ENCODE data around the gene SIGLEC14.

Gene SIGLEC14

GRCh38 chr19:51627491-51628138 lies 19.0 kb downstream of the SIGLEC14 start:
- H3K27me3 Mint-ChIP-seq, result no peaks in the 10 kb centered on the region
- H3K36me3 Mint-ChIP-seq, result peaks cover 24 to 48% of the 10 kb centered on the region in 2 donors
- peaks cover 31 to 42% of the 10 kb centered on the region in 2 donors for H3K4me1 Mint-ChIP-seq
- H3K4me3 Mint-ChIP-seq, result peak overlapping the region; percentile 0 to 1
- no peak for ATAC-seq (replicated peaks)
- H3K27ac Mint-ChIP-seq, result peak overlapping the region; percentile 1
- DNase-seq, result no peak
- H3K9me3 Mint-ChIP-seq, result no peaks in the 10 kb centered on the region

- DNase-seq (no peak), ATAC-seq (replicated peaks) (no peak)
- peak overlapping the region in 1 of 2 donors; percentile 43 for H3K4me3 Mint-ChIP-seq
- H3K36me3 Mint-ChIP-seq, result peaks cover 27 to 53% of the 10 kb centered on the region in 2 donors
- H3K9me3 Mint-ChIP-seq, result no peaks in the 10 kb centered on the region
- peaks cover 31 to 42% of the 10 kb centered on the region in 2 donors for H3K4me1 Mint-ChIP-seq
- H3K27ac Mint-ChIP-seq, result peak overlapping the region; percentile 27
- no peaks in the 10 kb centered on the region for H3K27me3 Mint-ChIP-seq
Observed at GRCh38 chr19:51626675-51627074, 19.9 kb downstream of the SIGLEC14 start.

- H3K27ac Mint-ChIP-seq, result no peak overlapping the region
- no peak overlapping the region for H3K4me3 Mint-ChIP-seq
- H3K36me3 Mint-ChIP-seq, result peaks cover 29 to 51% of the 10 kb centered on the region in 2 donors
- ATAC-seq (replicated peaks), result peak; percentile 99 to 100
- H3K4me1 Mint-ChIP-seq, result peaks cover 23 to 45% of the 10 kb centered on the region in 2 donors
- peak; percentile 54 for DNase-seq
- H3K9me3 Mint-ChIP-seq, result no peaks in the 10 kb centered on the region
- no peaks in the 10 kb centered on the region for H3K27me3 Mint-ChIP-seq
Observed at GRCh38 chr19:51621178-51621577, 25.4 kb downstream of the SIGLEC14 start.

GRCh38 chr19:51615991-51616390 lies 30.6 kb downstream of the SIGLEC14 start:
- Mint-ChIP-seq H3K9me3 (peaks cover 6 to 7% of the 10 kb centered on the region in 2 donors), H3K27me3 (peaks cover 0 to 5% of the 10 kb centered on the region in 2 donors), H3K27ac (no peak overlapping the region), H3K36me3 (peaks cover 53 to 58% of the 10 kb centered on the region in 2 donors), H3K4me1 (peaks cover 38 to 73% of the 10 kb centered on the region in 2 donors), H3K4me3 (no peak overlapping the region)
- ATAC-seq (replicated peaks) (peak; percentile 35 to 38), DNase-seq (no peak)

- no peak overlapping the region for H3K27ac Mint-ChIP-seq
- ATAC-seq (replicated peaks) (no peak), DNase-seq (no peak)
- peaks cover 0 to 5% of the 10 kb centered on the region in 2 donors for H3K27me3 Mint-ChIP-seq
- H3K4me3 Mint-ChIP-seq, result no peak overlapping the region
- peaks cover 38 to 73% of the 10 kb centered on the region in 2 donors for H3K4me1 Mint-ChIP-seq
- peaks cover 51 to 59% of the 10 kb centered on the region in 2 donors for H3K36me3 Mint-ChIP-seq
- peaks cover 6 to 7% of the 10 kb centered on the region in 2 donors for H3K9me3 Mint-ChIP-seq
Observed at GRCh38 chr19:51614789-51615188, 31.8 kb downstream of the SIGLEC14 start.

GRCh38 chr19:51610576-51610975 lies 36.0 kb downstream of the SIGLEC14 start:
- Mint-ChIP-seq H3K4me1 (peaks cover 62 to 85% of the 10 kb centered on the region in 2 donors), H3K9me3 (peaks cover 6 to 7% of the 10 kb centered on the region in 2 donors), H3K27ac (peak overlapping the region; percentile 59), H3K4me3 (peak overlapping the region; percentile 26 to 57), H3K27me3 (peaks cover 0 to 5% of the 10 kb centered on the region in 2 donors), H3K36me3 (peaks cover 47 to 54% of the 10 kb centered on the region in 2 donors)
- DNase-seq, result peak; percentile 61
- ATAC-seq (replicated peaks), result peak; percentile 46 to 55

- ATAC-seq (replicated peaks) (no peak), DNase-seq (peak; percentile 50)
- Mint-ChIP-seq H3K4me3 (peak overlapping the region; percentile 30 to 37), H3K27ac (no peak overlapping the region), H3K36me3 (peaks cover 34 to 48% of the 10 kb centered on the region in 2 donors), H3K4me1 (peaks cover 66 to 82% of the 10 kb centered on the region in 2 donors), H3K9me3 (peaks cover 8 to 12% of the 10 kb centered on the region in 2 donors), H3K27me3 (peaks cover 0 to 4% of the 10 kb centered on the region in 2 donors)
Observed at GRCh38 chr19:51607920-51608562, 38.6 kb downstream of the SIGLEC14 start.

- peak overlapping the region; percentile 69 to 71 for H3K4me3 Mint-ChIP-seq
- H3K36me3 Mint-ChIP-seq, result peaks cover 33 to 43% of the 10 kb centered on the region in 2 donors
- DNase-seq (peak; percentile 87), ATAC-seq (replicated peaks) (peak; percentile 95 to 97)
- H3K4me1 Mint-ChIP-seq, result peaks cover 67 to 82% of the 10 kb centered on the region in 2 donors
- peaks cover 5% of the 10 kb centered on the region in 2 donors for H3K9me3 Mint-ChIP-seq
- peaks cover 0 to 4% of the 10 kb centered on the region in 2 donors for H3K27me3 Mint-ChIP-seq
- H3K27ac Mint-ChIP-seq, result peak overlapping the region; percentile 32
Observed at GRCh38 chr19:51607077-51607476, 39.5 kb downstream of the SIGLEC14 start.

GRCh38 chr19:51602189-51602854 lies 44.3 kb downstream of the SIGLEC14 start:
- H3K27me3 Mint-ChIP-seq, result peaks cover 0 to 6% of the 10 kb centered on the region in 2 donors
- peaks cover 2 to 5% of the 10 kb centered on the region in 2 donors for H3K9me3 Mint-ChIP-seq
- H3K27ac Mint-ChIP-seq, result peak overlapping the region; percentile 93
- DNase-seq (no peak), ATAC-seq (replicated peaks) (peak; percentile 24 to 36)
- peaks cover 43 to 66% of the 10 kb centered on the region in 2 donors for H3K4me1 Mint-ChIP-seq
- H3K4me3 Mint-ChIP-seq, result peak overlapping the region; percentile 86 to 87
- peaks cover 20 to 22% of the 10 kb centered on the region in 2 donors for H3K36me3 Mint-ChIP-seq

GRCh38 chr19:51600940-51601580 lies 45.6 kb downstream of the SIGLEC14 start:
- H3K27me3 Mint-ChIP-seq, result peaks cover 0 to 9% of the 10 kb centered on the region in 2 donors
- H3K4me1 Mint-ChIP-seq, result peaks cover 34 to 55% of the 10 kb centered on the region in 2 donors
- H3K4me3 Mint-ChIP-seq, result peak overlapping the region; percentile 75 to 82
- H3K27ac Mint-ChIP-seq, result peak overlapping the region; percentile 87
- ATAC-seq (replicated peaks), result peak; percentile 71 to 81
- peaks cover 20 to 22% of the 10 kb centered on the region in 2 donors for H3K36me3 Mint-ChIP-seq
- DNase-seq, result no peak
- H3K9me3 Mint-ChIP-seq, result peaks cover 2 to 5% of the 10 kb centered on the region in 2 donors

GRCh38 chr19:51599084-51599483 lies 47.5 kb downstream of the SIGLEC14 start:
- Mint-ChIP-seq H3K27ac (no peak overlapping the region), H3K9me3 (peaks cover 0 to 4% of the 10 kb centered on the region in 2 donors), H3K27me3 (peaks cover 0 to 9% of the 10 kb centered on the region in 2 donors), H3K4me1 (peaks cover 37 to 61% of the 10 kb centered on the region in 2 donors), H3K36me3 (peaks cover 13 to 14% of the 10 kb centered on the region in 2 donors), H3K4me3 (no peak overlapping the region)
- ATAC-seq (replicated peaks), result no peak
- no peak for DNase-seq

- no peak for DNase-seq
Observed at GRCh38 chr19:51598159-51598915, 48.3 kb downstream of the SIGLEC14 start.

More at GRCh38 chr19:51598159-51598915, 48.3 kb downstream of the SIGLEC14 start:
- Mint-ChIP-seq H3K36me3 (peaks cover 13% of the 10 kb centered on the region in 2 donors), H3K27ac (no peak overlapping the region), H3K4me3 (no peak overlapping the region), H3K4me1 (peaks cover 44 to 67% of the 10 kb centered on the region in 2 donors), H3K9me3 (peaks cover 0 to 4% of the 10 kb centered on the region in 2 donors), H3K27me3 (peaks cover 0 to 9% of the 10 kb centered on the region in 2 donors)
- no peak for ATAC-seq (replicated peaks)

Measured in stimulated activated naive B cell treated with anti-CD40 and anti-IgM and Interleukin-4, amounts not matched to agents 10 μg/mL and 1 μg/mL and 100 μg/mL, for 72 hours (primary cell).